ENCODE measurements around the gene FYN.
"Not testable (repeated sequence)": the region's sequence is repeated elsewhere in the genome, so short reads cannot be mapped to it uniquely, and the experiment has no call there.

Gene FYN

DNA sequence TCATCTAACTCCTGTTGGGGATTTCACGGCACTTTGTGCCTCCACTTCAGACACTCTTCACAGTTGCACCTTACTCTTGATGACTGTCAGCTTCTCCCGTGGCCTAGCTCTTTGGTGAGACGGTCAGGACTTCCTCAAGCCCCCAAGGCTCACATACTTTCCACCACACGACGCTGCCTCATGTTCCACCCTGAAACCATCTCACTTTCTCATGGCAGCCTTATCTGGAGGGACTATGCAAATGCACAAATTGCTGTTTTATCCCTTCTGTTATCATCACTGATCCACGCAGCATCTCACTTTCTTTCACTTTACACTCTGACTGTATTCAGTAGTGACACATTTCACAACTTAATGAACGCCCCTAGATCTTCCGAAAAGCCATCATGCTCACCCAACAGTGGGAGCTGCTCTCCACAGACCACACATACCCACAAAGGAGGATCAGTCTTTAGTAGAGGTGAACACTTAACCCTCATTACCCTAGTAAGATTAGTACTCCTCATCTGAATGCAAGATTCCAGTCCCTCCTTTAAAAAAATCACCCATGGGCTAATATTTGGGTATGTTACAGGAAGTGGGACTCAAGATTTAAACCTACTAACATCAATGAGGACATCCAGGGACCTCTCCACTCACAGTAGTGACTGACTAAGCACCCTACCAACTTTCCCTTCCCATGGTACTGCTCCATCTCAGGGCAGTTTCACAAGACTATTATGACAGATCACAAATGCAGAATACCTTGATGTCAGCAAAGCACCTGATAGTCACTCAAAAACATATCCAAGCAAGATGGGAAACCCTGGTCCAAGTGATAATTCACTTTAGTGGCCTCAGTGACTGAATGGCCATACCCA, 35.4 kb downstream of the FYN start:
- TF ChIP-seq, protein P1, sequence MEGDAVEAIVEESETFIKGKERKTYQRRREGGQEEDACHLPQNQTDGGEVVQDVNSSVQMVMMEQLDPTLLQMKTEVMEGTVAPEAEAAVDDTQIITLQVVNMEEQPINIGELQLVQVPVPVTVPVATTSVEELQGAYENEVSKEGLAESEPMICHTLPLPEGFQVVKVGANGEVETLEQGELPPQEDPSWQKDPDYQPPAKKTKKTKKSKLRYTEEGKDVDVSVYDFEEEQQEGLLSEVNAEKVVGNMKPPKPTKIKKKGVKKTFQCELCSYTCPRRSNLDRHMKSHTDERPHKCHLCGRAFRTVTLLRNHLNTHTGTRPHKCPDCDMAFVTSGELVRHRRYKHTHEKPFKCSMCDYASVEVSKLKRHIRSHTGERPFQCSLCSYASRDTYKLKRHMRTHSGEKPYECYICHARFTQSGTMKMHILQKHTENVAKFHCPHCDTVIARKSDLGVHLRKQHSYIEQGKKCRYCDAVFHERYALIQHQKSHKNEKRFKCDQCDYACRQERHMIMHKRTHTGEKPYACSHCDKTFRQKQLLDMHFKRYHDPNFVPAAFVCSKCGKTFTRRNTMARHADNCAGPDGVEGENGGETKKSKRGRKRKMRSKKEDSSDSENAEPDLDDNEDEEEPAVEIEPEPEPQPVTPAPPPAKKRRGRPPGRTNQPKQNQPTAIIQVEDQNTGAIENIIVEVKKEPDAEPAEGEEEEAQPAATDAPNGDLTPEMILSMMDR (IDR thresholded peaks at IDR 0.05; ENCODE audit: low read depth, low read length, missing control alignments), result no peak
- H3K4me3 ChIP-seq (replicated peaks; ENCODE audit: low read depth, low read length), result no peak overlapping the region
- no peak for DNase-seq (ENCODE audit: extremely low read depth, low read depth)

DNA sequence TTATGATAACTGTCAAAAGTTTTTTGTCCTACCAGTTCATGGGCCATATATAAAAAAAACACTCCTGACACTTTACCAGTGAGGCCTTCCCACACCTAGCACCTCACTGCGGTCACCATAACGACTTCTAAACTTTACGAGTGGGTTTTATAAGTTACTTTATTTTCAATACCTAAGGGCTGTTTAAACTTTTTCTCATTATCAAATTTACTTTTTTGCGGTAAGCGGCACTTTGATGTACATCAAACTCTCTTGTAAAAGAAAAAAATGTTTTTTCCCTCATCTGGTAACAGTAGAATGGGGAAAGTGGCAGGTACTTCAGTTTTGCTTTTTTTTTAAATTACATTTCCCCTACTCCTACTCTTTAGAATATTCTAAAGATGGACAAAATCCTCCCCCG, 36.2 kb downstream of the FYN start:
- TF ChIP-seq, protein P1 (IDR thresholded peaks at IDR 0.05; ENCODE audit: low read depth, low read length, missing control alignments), result no peak
- no peak for DNase-seq (ENCODE audit: extremely low read depth, low read depth)
- no peak overlapping the region for H3K4me3 ChIP-seq (replicated peaks; ENCODE audit: low read depth, low read length)

DNA sequence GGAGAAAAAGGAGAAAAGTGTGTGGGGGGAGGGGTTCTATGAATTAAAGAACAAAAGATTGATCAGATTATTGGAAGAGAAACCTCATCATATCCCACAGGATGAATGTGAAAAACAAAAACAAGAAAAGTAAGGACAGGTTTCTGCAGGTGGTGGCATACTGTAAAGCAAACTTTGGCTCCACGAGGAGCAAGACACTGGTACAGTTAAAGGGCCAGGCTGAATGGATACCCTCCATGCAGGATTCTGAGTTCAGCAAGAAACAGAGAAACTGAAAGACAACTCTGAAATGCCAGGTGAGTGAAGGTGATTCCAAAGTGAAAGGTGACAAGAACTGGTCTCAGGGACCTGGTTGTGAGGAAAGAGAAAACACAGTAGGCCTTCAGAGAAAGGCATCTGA, 37.4 kb downstream of the FYN start:
- no peak for DNase-seq (ENCODE audit: extremely low read depth, low read depth)
- no peak overlapping the region for H3K4me3 ChIP-seq (replicated peaks; ENCODE audit: low read depth, low read length)
- TF ChIP-seq, protein P1 (IDR thresholded peaks at IDR 0.05; ENCODE audit: low read depth, low read length, missing control alignments), result no peak

DNA sequence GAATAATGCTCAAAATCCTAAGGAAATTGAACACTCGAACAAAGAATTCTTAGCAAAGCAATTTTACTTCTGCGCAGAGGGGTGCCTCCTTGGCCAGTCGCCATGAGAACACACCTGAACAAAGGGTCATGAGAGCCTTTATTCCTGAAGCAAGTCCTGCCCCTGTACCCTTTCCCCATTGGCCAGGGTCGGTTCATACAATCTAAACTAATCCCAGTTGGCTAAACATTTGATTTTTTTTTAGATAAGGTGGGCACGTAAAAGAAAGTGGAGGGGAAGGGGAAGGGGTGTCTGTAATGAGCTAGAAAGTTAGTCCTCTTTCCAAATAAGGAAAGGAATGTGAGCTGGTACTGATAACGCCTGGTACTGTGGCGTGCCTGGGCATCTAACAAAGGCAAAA, 37.9 kb downstream of the FYN start:
- not testable (repeated sequence) for H3K4me3 ChIP-seq (replicated peaks; ENCODE audit: low read depth, low read length); DNase-seq (ENCODE audit: extremely low read depth, low read depth)

DNA sequence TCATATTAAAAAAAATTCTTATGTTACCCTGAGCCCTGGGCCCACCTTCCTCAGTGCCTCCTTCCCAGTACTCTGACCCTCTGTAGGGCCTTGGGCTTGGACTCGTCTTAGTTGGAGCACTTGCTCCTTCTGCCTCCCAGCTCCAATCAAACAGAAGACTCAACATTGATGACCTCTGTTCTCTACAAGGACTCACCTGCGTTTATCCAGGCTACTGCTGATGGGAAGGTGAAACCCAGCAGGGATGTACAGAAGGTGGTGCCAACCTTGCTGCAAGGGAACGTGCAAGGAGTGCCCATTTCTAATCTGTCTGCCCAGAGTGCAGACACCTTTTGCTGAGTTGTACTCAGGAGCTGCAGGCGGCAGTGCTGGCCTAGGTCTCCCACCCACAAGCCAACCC, 38.9 kb downstream of the FYN start:
- H3K4me3 ChIP-seq (replicated peaks; ENCODE audit: low read depth, low read length), result no peak overlapping the region
- DNase-seq (ENCODE audit: extremely low read depth, low read depth), result no peak
- TF ChIP-seq, protein P1 (IDR thresholded peaks at IDR 0.05; ENCODE audit: low read depth, low read length, missing control alignments), result no peak

DNA sequence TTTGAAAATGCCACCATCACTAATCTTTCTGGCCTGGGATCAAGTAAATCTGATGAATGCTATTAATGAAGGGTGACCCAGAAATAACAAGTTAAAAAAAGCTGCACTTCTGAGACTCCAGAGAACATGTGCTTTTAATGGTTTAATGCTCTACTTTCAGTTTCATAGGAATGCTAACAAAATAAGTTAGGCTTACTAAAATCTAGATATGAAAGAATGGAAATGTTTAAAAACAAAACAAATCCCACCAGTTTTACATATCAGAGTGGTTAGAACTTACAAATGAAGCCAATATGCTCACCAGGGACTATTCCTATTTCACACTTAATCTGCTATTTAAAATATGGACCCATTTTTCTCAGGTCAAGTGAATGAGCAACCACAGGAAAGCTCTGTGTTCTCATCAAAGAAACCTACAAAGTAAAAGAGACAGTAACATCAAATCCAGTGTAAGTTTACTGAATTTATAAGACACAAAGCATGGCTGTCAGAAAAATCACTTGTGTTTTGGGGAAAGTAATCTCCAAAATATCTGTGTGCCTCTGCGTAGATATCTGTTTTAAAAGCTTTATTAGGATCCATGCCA, 40.3 kb downstream of the FYN start:
- TF ChIP-seq, protein P1 (IDR thresholded peaks at IDR 0.05; ENCODE audit: low read depth, low read length, missing control alignments), result no peak
- no peak for DNase-seq (ENCODE audit: extremely low read depth, low read depth)
- no peak overlapping the region for H3K4me3 ChIP-seq (replicated peaks; ENCODE audit: low read depth, low read length)

DNA sequence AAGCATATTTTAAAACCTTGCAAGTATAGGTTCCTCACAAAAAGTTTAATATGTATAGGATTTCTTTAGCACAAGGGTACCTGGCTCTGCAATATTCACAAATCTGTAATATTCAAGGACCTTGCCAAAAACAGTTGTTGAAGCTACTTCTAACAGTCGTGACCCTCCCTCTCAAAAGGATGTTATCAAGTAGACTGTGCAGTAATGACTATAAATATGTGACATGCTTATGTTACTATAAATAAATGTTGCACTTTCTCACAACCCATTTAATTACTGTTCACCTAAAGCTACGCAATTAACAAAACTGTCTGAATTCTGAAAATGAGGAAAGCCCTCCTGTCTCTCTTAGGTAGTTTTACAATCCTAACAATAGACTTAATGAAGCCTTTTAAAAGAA, 41.8 kb downstream of the FYN start:
- H3K4me3 ChIP-seq (replicated peaks; ENCODE audit: low read depth, low read length), result no peak overlapping the region
- no peak for DNase-seq (ENCODE audit: extremely low read depth, low read depth)
- TF ChIP-seq, protein P1 (IDR thresholded peaks at IDR 0.05; ENCODE audit: low read depth, low read length, missing control alignments), result no peak
